Myocyte (in vitro differentiated cells): ENCODE measurements around the gene FOLH1. TPM values are rescaled to one million over a fixed set of nuclear protein-coding genes. Genes with fewer than 3 reads are reported as not detected.
"Not testable (repeated sequence)": the region's sequence is repeated elsewhere in the genome, so short reads cannot be mapped to it uniquely, and the experiment has no call there.

Experiments
- DNase-seq: peaks from one replicate; pipeline ENCODE4 v3.0.0-alpha.2; 2012; ENCODE audit warnings: low read depth
- total RNA-seq: library from RNA; depleted of rRNA; stranded (reverse); fragments of >200 nt; gene quantifications from 2 replicates; pipeline ENCODE4 v1.2.3, GENCODE V29; 2014

Gene FOLH1
- total RNA-seq, 1 donor from 2014 or later, result not detected

GRCh38 chr11:49184756-49185155, 23.6 kb downstream of the FOLH1 start:
- DNase-seq, result not testable (repeated sequence)

- DNase-seq, result not testable (repeated sequence)
Measured at GRCh38 chr11:49177936-49178335, 30.5 kb downstream of the FOLH1 start.

GRCh38 chr11:49175378-49175777, 33.0 kb downstream of the FOLH1 start:
- not testable (repeated sequence) for DNase-seq

GRCh38 chr11:49174691-49175366, 33.6 kb downstream of the FOLH1 start:
- not testable (repeated sequence) for DNase-seq

- DNase-seq, result not testable (repeated sequence)
Measured at GRCh38 chr11:49171613-49172012, 36.8 kb downstream of the FOLH1 start.

GRCh38 chr11:49169579-49169978, 38.8 kb downstream of the FOLH1 start:
- DNase-seq, result not testable (repeated sequence)

GRCh38 chr11:49168992-49169391, 39.4 kb downstream of the FOLH1 start:
- DNase-seq, result not testable (repeated sequence)

GRCh38 chr11:49151211-49151610, 57.2 kb downstream of the FOLH1 start:
- no peak for DNase-seq

- not testable (repeated sequence) for DNase-seq
Measured at GRCh38 chr11:49102356-49102755, 106.0 kb downstream of the FOLH1 start.

Other genes starting within 250 kb of the FOLH1 start
- not detected in 2 replicates for gene TRIM51G, start 224.7 kb downstream of the FOLH1 start, total RNA-seq
- not detected in 2 replicates for gene TRIM49B, start 179.8 kb downstream of the FOLH1 start, total RNA-seq
- not detected in 2 replicates for gene TRIM64C, start 149.5 kb downstream of the FOLH1 start, total RNA-seq